Dendritic cell treated with granulocyte-macrophage colony-stimulating factor and Interleukin-4, amounts not matched to agents 40 ng/mL and 50 ng/mL, for 4 days (primary cell): ENCODE results near the gene OPA3.

ENCODE experiments used
- H3K27ac Mint-ChIP-seq: one replicate; pipeline ENCODE4 v1.8.0; 2022; ENCODE audit warnings: mild to moderate bottlenecking, mixed read lengths
- H3K27me3 Mint-ChIP-seq: one replicate; pipeline ENCODE4 v1.8.0; 2022; ENCODE audit warnings: mild to moderate bottlenecking, mixed read lengths
- H3K36me3 Mint-ChIP-seq: one replicate; pipeline ENCODE4 v1.8.0; 2022; ENCODE audit warnings: low read depth, mixed read lengths
- H3K4me1 Mint-ChIP-seq: one replicate; pipeline ENCODE4 v1.8.0; 2022; ENCODE audit warnings: low read depth, mixed read lengths
- H3K4me3 Mint-ChIP-seq: one replicate; pipeline ENCODE4 v1.8.0; 2022; ENCODE audit warnings: mild to moderate bottlenecking, moderate library complexity, mixed read lengths
- H3K9me3 Mint-ChIP-seq: one replicate; pipeline ENCODE4 v1.8.0; 2022; ENCODE audit warnings: mixed read lengths
- intact Hi-C: fragments of 100-400 bp; cut with micrococcal nuclease; formaldehyde crosslinking; loops from one replicate; pipeline ENCODE4 v1.15.0; 2022

The OPA3 gene

DNA sequence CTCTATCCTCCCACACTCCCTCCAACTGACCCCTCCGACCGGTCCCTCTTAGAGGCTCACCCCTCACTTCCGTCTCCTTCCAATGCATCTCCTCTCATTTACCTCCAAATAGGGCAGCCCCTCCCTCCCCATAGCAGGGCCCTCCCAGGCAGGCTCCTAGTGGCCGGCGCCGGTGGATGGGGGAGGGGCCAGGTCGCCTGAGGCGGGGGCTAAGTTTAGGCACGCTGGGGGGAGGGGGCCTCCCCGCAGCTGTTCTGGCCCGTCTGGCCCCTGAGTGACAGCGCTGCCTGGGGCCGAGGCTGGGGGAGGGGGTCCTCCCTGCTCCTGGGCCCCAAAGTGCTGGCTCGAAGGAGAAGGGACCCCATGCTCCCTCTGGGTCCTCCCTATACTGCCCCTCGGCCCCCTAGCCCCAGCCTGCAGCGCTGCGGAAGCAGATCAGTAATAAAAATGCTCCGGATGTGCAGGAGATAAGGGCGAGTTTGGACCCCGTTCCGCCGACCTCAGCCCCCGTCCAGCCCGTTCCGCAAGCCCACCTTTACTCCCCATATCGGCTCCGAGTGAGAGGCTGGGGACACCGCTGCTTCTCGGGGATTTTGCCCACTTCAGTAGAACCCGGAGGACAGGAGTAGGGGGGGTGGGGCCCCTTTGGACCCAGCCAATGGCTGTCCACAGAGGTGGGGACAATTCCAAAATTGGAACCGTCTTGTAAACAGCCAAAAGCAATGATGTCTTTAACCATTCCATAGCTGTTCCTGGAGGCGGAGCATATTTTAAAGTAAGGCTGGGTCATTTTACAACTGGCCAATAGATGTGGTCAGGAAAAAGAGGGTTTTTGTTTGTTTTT is 91.8 kb downstream of the OPA3 start:
- H3K4me3 Mint-ChIP-seq: peak overlapping the region; percentile 80
- intact Hi-C loops: loop anchor here (1.0 to 10.0 kb wide), 2 partner anchors 65 to 152 kb away; no protein-coding TSS in a partner anchor
- peak overlapping the region; percentile 70 for H3K27ac Mint-ChIP-seq

DNA sequence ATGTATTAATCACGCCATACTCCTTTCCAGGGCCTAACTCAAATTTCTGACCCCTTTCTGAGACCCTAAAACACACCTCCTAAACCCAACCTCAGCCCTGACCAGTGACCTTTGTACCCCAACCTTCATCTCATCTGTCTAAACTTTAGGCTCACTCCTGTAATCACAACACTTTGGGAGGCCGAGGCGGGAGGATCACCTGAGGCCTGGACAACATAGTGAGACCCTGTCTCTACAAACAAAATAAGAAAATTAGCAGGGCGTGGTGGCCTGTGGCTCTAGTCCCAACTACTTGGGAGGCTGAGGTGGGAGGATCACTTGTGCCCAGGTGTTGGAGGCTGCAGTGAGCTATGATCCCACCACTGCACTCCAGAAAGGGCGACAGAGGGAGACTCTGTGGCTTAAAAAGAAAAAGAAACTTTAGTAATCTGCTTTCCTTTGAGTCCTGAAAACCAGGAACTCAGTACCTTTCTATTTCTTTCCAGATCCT is 92.4 kb downstream of the OPA3 start:
- H3K9me3 Mint-ChIP-seq: no peaks in the 10 kb centered on the region
- H3K27me3 Mint-ChIP-seq: peaks cover 36% of the 10 kb centered on the region
- H3K4me1 Mint-ChIP-seq: peaks cover 40% of the 10 kb centered on the region
- H3K4me3 Mint-ChIP-seq: peak overlapping the region; percentile 80
- peaks cover 13% of the 10 kb centered on the region for H3K36me3 Mint-ChIP-seq
- intact Hi-C loops: loop anchor here (10.0 kb wide), 1 partner anchor 153 kb away; no protein-coding TSS in a partner anchor
- peak overlapping the region; percentile 70 for H3K27ac Mint-ChIP-seq

More for the DNA sequence above, 91.8 kb downstream of the OPA3 start:
- no peaks in the 10 kb centered on the region for H3K9me3 Mint-ChIP-seq
- peaks cover 13% of the 10 kb centered on the region for H3K36me3 Mint-ChIP-seq
- peaks cover 46% of the 10 kb centered on the region for H3K4me1 Mint-ChIP-seq
- peaks cover 39% of the 10 kb centered on the region for H3K27me3 Mint-ChIP-seq

DNA sequence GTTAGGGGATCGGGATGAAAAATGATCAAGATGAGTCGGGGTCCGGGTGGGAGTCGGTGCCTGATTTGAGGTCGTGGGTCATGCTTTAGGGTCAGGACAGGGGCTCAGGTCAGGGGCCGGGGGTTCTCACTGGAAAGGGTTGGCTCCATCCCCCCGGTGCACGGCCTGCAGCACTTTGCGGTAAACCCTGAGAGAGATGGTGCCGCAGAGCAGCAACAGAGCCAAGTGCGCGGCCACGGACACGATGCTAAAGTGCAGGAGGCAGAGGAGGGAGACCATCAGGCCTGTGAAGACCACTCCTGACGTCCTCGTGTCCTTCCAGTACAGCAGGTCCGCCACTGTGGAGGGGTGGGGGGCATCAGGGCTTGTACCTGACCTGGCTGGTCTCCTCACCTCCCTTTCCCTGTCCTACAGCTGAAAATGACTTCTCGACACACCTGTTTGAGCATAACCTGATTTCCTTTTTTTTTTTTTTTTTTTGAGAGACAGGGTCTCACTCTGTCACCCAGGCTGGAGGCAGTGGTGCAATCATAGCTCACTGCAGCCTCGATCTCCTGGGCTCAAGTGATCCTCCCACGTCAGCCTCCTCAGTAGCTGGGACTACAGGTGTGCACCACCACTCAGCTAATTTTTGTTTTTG is 95.3 kb downstream of the OPA3 start:
- Mint-ChIP-seq H3K9me3 (no peaks in the 10 kb centered on the region), H3K27ac (no peak overlapping the region), H3K4me3 (no peak overlapping the region), H3K36me3 (peaks cover 19% of the 10 kb centered on the region), H3K4me1 (peaks cover 37% of the 10 kb centered on the region), H3K27me3 (peaks cover 14% of the 10 kb centered on the region)
- intact Hi-C loops: no loop called here

DNA sequence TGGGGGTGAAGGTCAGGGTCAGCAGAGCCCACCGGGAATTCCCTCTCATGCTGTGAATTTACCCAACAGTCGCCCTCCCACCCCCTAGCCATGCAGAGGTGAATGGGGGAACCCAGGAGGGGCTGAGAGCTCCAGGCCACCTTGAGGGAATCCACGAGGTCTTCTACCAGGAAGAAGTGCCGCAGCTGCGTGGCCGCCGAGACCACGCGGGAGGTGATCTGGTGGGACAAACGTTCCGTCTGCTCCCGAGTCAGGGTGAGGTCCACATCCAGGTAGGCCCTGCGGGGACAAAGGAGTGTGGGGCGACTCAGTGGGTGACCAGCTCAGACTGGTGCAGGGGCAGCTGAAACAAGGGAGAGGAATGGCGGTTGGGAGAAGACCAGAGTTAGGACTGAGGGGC is 95.9 kb downstream of the OPA3 start:
- H3K4me1 Mint-ChIP-seq: peaks cover 35% of the 10 kb centered on the region
- no peak overlapping the region for H3K4me3 Mint-ChIP-seq
- H3K9me3 Mint-ChIP-seq: no peaks in the 10 kb centered on the region
- peaks cover 19% of the 10 kb centered on the region for H3K36me3 Mint-ChIP-seq
- no peak overlapping the region for H3K27ac Mint-ChIP-seq
- peaks cover 12% of the 10 kb centered on the region for H3K27me3 Mint-ChIP-seq
- intact Hi-C loops: no loop called here

DNA sequence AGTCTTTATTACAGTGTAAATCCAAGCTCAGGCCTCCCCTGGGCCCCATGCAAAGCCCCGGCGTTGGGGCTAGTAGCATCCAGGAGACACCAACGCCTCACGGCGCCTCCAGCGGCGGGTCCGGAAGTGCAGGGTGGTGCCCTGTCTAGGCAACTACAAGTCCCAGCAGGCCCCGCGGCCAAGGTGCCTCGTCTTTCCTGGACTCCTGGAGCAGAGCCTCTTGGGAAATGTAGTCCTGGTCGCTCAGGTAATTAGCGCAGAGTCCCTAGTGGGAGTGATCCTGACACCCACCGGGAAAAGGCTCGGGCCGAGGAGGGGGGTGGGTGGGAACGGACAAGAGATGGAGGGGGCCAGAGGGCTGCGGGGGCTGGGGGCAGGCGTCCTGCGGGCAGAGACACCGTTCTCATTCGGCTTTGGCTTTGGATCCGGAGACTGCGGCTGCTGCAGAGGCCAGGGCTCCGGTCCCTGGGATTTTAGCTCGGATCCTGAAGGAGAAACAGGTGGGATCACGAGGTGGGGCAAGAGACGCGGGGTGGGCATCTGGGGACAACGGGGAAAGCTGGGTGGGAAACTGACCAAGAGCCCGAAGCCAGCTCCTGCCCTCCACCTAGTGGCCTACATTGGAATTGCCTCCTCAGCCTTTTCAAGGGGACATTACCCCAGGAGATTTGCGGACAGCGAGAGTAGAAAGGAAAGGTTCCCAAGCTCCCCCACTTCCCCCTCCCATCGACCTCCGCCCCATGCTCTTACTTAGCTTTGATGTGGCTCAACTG is 99.1 kb downstream of the OPA3 start:
- Mint-ChIP-seq H3K4me3 (peak overlapping the region; percentile 95), H3K9me3 (no peaks in the 10 kb centered on the region), H3K4me1 (peaks cover 17% of the 10 kb centered on the region), H3K27me3 (peaks cover 15% of the 10 kb centered on the region), H3K36me3 (peaks cover 19% of the 10 kb centered on the region), H3K27ac (peak overlapping the region; percentile 63)
- intact Hi-C loops: no loop called here

DNA sequence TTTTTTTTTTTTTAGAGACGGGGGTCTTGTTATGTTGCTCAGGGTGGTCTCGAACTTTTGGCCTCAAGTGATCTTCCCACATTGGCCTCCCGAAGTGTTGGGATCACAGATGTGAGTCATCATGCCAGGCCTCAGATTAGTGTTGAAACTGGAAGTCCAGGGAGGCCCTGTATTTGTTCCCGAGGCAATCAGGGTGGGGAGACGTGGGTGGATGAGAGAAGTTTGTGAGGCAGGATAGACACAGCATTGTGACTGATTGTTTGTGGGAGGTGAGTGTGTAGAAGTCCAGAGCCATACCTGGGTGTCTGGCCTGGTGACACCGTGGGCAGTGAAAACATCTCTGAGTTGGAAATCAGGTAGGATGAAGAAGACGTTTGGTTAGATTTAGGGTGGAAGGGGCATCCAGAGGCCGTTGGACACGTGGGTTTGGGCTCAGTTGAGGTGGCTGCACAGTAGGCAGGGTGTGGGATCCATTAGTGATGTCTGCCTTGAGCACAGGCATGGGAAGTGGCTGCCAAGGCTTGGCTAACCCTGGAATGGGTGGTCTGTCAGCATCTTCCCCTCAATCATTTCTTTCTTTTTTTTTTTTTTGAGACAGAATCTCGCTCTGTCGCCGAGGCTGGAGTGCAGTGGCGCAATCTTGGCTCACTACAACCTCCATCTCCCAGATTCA is 100.2 kb downstream of the OPA3 start:
- intact Hi-C loops: no loop called here
- Mint-ChIP-seq H3K4me1 (peaks cover 22% of the 10 kb centered on the region), H3K9me3 (no peaks in the 10 kb centered on the region), H3K27me3 (peaks cover 20% of the 10 kb centered on the region), H3K4me3 (no peak overlapping the region), H3K36me3 (peaks cover 19% of the 10 kb centered on the region), H3K27ac (peak overlapping the region; percentile 35)

DNA sequence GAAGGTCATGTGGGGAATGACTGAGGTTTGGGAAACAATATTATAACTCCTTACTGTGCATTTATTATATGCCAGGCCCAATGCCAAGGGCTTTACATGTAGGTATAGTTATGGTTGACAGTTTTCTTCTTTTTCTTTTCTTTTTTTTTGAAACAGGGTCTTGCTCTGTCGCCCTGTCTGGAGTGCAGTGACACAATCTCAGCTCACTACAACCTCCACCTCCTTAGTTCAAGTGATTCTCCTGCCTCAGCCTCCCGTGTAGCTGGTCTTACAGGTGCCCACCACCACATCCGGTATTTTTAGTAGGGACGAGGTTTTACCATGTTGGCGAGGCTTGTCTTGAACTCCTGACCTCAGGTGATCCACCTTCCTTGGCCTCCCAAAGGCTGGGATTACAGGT is 101.6 kb downstream of the OPA3 start:
- peaks cover 15% of the 10 kb centered on the region for H3K27me3 Mint-ChIP-seq
- no peak overlapping the region for H3K27ac Mint-ChIP-seq
- no peaks in the 10 kb centered on the region for H3K9me3 Mint-ChIP-seq
- H3K36me3 Mint-ChIP-seq: peaks cover 8% of the 10 kb centered on the region
- H3K4me3 Mint-ChIP-seq: no peak overlapping the region
- H3K4me1 Mint-ChIP-seq: peaks cover 29% of the 10 kb centered on the region
- intact Hi-C loops: no loop called here

DNA sequence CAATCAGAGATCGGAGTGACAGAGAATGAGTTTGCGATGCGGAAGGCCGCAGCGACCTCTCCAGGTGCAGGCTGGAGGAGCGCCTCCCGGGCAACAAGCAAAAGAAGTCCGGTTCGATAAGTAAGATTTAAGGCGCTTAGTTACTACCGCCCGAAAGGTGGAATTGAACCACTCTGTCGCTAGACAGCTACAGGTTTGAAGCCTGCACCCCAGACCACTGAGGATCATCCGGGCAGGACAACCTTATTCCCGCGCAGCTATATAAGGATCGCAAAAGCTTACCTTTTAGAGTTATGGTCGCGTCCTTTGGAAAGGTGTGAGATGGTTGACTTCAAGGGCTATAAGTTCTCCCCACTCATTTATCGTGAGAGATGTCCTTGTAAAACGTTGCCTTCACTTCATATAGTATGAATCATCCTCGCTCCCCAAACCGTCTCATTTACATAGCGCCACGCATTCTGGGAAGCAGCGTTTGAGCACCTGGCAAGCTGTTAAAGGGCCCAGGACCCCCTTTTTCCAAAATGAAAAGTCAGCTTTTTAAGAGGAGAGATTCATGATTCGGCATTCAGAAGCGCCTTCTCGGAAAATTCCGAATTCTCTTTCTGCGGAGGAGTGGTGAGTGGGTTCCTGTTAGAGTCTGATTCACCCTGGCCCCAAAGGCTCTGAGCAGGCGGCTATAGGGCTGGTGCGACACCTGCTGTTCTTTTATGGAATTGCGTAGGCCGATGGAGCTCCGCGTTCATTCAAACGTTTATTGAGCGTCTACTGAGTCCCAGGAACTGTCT is 106.0 kb downstream of the OPA3 start:
- Mint-ChIP-seq H3K27ac (peak overlapping the region; percentile 91), H3K9me3 (no peaks in the 10 kb centered on the region), H3K4me1 (peaks cover 46% of the 10 kb centered on the region), H3K27me3 (peaks cover 48% of the 10 kb centered on the region), H3K4me3 (peak overlapping the region; percentile 73), H3K36me3 (no peaks in the 10 kb centered on the region)
- intact Hi-C loops: loop anchor here (1.0 kb wide), 2 partner anchors 39 to 51 kb away; no protein-coding TSS in a partner anchor

DNA sequence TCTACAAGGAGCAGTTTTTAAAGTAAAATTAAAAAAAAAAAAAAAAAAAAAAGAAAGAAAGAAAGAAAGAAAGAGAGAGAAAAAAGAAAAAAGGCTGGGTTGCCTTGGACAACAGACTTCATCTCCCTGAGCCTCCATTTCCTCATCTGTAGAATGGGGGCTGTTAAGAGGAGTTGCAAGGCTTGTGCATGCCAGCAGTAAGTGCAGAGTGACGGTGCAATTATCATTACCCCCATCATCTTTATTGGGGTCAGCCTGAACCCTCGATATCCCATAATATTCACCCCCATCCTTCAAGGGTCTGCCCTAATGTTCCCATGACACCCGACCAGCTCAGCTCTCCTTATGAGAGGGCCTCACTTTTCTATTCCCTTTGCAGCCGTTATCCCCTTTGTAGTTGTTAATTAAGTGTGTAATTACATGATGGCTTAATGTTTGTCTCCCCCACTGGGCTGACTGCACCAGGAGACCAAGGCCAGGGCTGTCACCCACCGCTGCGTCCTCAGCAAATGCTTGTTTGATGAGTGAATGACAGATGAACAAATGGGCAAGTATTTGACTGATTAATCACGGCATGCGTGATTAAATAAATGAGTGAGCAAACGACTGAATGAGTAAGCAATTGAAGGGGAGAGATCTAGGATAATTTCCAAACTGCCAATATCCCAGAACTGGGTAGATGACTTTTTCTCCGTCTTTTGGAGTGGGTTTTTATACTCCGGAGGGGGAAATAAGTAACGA is 106.7 kb downstream of the OPA3 start:
- intact Hi-C loops: no loop called here
- Mint-ChIP-seq H3K27me3 (peaks cover 54% of the 10 kb centered on the region), H3K27ac (peak overlapping the region; percentile 91), H3K9me3 (no peaks in the 10 kb centered on the region), H3K4me1 (peaks cover 50% of the 10 kb centered on the region), H3K36me3 (no peaks in the 10 kb centered on the region), H3K4me3 (peak overlapping the region; percentile 73)
